Mucosa of descending colon (tissue), 3 donors: ENCODE measurements around the gene IGF2R. TPM values are rescaled to one million over a fixed set of nuclear protein-coding genes. Genes with fewer than 3 reads are reported as not detected.
A peak's percentile ranks its signal among the peaks of the same experiment; 100 is the strongest.

Experiments
- ATAC-seq: fragments of 200-7000 bp; cut with Tn5 transposase; one replicate; pipeline ENCODE4 v1.9.1; 2020; ENCODE audit warnings: mild to moderate bottlenecking, moderate library complexity
- DNase-seq, 3 donors: peaks; one replicate each; pipeline ENCODE4 v3.0.0-alpha.2; 2020
- H3K36me3 ChIP-seq: fragments of 200-600 bp; one replicate; pipeline ENCODE4 v1.8.0; 2021; ENCODE audit warnings: low read depth, mild to moderate bottlenecking
- H3K4me1 ChIP-seq: fragments of 200-600 bp; one replicate; pipeline ENCODE4 v1.8.0; 2021; ENCODE audit warnings: low read depth, mild to moderate bottlenecking
- H3K4me3 ChIP-seq: fragments of 200-600 bp; one replicate; pipeline ENCODE4 v1.8.0; 2021; ENCODE audit warnings: mild to moderate bottlenecking
- H3K9me3 ChIP-seq: fragments of 200-600 bp; one replicate; pipeline ENCODE4 v1.8.0; 2021; ENCODE audit warnings: mild to moderate bottlenecking
- intact Hi-C, 2 donors: fragments of 100-400 bp; cut with DNase I in 1 of 2; cut with micrococcal nuclease in 1 of 2; formaldehyde crosslinking; loops; one replicate each; pipeline versions ENCODE4 v1.11.0 to v1.11.1; 2022; cut with DNase I, micrococcal nuclease
- total RNA-seq, 3 donors: library from RNA; stranded (reverse); fragmentation: NEBNext Ultra II Directional in 2 of 3; extraction: Animal tissue kit (Norgen Biotek cat#: 25700) in 2 of 3; gene quantifications; one replicate each; pipeline versions ENCODE4 v1.2.1 to v1.2.4, GENCODE V29; 2021 to 2023
- TF ChIP-seq, protein P1 (sequence below): fragments of 200-600 bp; IDR thresholded peaks from one replicate; pipeline ENCODE4 v1.8.0; 2022; ENCODE audit warnings: antibody characterized with exemption, mild to moderate bottlenecking
- donor health status: DM: no; HTN: no; CAD: no; lungs with moderate emphysema.
- donor health status: DM: no; HTN: no; CAD: no.
- donor health status: DM: no; HTN: yes; CAD: no.

Gene IGF2R
- total RNA-seq, 3 donors from 2014 or later = 97.7 to 112 (median 101) TPM

DNA sequence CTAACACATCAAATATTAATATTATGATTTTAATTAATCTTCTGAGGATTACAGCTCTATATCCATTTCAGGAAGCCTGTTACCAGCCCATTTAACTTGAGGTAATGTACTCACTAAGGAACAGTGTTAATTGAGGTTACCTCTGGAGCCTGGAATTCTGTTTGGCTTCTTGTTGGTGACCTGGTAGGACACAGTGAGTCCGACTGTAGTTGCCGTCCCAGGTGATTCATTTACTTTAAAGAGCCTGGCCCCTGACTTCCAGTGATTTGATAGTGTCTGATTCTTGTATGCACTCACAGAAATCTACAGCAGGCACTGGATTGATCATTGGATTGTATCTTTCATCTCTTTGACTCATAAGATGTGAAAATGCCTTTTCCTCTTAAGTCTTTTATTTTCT is 34.0 kb downstream of the IGF2R start:
- Histone ChIP-seq H3K4me3 (no peak overlapping the region), H3K4me1 (no peaks in the 10 kb centered on the region), H3K36me3 (no peaks in the 10 kb centered on the region), H3K9me3 (peaks cover 3% of the 10 kb centered on the region)
- intact Hi-C loops = no loop called here
- TF ChIP-seq, protein P1, sequence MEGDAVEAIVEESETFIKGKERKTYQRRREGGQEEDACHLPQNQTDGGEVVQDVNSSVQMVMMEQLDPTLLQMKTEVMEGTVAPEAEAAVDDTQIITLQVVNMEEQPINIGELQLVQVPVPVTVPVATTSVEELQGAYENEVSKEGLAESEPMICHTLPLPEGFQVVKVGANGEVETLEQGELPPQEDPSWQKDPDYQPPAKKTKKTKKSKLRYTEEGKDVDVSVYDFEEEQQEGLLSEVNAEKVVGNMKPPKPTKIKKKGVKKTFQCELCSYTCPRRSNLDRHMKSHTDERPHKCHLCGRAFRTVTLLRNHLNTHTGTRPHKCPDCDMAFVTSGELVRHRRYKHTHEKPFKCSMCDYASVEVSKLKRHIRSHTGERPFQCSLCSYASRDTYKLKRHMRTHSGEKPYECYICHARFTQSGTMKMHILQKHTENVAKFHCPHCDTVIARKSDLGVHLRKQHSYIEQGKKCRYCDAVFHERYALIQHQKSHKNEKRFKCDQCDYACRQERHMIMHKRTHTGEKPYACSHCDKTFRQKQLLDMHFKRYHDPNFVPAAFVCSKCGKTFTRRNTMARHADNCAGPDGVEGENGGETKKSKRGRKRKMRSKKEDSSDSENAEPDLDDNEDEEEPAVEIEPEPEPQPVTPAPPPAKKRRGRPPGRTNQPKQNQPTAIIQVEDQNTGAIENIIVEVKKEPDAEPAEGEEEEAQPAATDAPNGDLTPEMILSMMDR = no peak
- ATAC-seq (no peak), DNase-seq (no peak)

DNA sequence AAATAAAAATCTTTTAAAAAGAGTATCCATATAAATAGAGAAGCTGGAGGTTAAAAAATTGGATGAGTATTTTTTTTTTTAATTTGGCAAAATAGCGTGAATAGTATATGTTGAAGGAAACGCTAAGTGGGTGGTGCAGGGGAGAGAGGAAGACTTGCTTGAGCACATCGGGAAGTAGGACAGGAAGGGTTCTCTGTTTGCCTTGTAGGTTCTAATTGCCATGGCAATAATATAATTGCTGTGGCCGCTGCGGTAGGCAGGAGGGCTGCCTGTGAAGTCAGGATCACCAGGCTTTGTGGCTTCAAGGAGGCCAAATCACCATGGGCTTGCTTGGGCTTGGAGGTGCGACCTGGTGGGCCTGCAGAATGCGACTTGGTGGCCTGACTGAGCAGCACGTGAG is 35.1 kb downstream of the IGF2R start:
- peak; percentile 45 for ATAC-seq
- intact Hi-C loops = no loop called here

DNA sequence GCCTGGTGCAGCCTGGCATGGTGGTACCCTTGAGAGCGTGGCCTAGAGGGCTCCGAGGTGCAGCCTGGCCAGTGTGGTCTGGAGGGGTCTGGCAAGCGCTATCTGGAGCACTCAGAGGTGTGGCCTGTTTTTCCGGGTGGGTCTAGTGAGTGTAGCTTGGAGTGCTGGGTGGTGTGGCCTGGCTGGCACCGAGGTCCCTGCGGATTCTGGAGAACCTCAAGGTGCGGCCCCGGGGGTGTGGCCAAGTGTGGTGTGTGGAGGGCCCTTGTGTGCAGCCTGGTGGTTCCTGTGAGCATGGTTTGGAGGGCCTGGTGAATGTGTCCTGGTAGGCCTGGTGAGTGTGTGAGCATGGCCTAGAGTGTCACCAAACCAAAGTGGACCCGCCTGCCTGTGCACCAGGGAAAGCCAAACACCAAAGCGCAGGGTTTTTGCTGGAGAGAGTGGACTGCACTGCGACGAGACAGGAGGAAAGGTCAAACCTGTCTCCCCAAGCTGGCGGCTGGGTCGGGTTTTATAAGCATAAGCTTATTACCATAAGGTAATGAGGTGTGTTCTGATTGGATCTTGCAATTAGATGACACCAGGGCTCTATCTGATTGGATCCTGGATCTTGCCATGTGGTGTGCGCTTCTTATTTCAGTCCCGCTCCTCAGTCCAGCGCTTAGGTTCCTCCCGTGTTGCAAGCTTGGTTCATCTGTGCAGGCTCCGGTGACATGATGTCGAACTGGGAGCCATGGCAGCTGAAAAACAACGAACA is 35.7 kb downstream of the IGF2R start:
- no peaks in the 10 kb centered on the region for H3K4me1 ChIP-seq
- H3K4me3 ChIP-seq = no peak overlapping the region
- ATAC-seq (peak; percentile 26), DNase-seq (no peak)
- peaks cover 3% of the 10 kb centered on the region for H3K9me3 ChIP-seq
- intact Hi-C loops = no loop called here
- TF ChIP-seq, protein P1 = no peak
- H3K36me3 ChIP-seq = no peaks in the 10 kb centered on the region

More for the DNA sequence above, 35.1 kb downstream of the IGF2R start:
- Histone ChIP-seq H3K4me3 (no peak overlapping the region), H3K9me3 (peaks cover 3% of the 10 kb centered on the region), H3K36me3 (no peaks in the 10 kb centered on the region), H3K4me1 (no peaks in the 10 kb centered on the region)
- no peak for DNase-seq
- TF ChIP-seq, protein P1 = no peak

DNA sequence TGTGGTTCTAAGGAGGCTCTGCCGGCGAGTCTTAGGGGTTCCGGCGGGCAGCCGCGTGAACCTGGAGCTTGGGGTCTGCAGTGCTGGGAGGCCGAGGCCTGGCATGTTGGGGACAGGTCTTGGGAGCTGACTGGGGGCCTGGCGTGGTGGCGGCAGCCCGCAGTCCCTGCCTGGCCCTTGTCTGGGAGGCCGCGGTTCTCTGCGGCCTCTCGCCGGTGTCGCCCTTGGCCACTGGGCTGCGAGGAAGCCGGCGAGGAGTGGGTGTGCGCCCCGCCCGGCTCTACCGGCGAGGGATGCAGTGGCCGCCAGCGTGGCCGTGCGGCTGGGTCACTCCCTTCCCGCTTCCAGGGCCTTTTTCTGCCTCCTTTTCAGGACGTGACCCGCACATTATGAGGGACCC is 36.3 kb downstream of the IGF2R start:
- no peak for DNase-seq
- Histone ChIP-seq H3K4me3 (no peak overlapping the region), H3K36me3 (no peaks in the 10 kb centered on the region), H3K9me3 (peaks cover 3% of the 10 kb centered on the region), H3K4me1 (no peaks in the 10 kb centered on the region)
- TF ChIP-seq, protein P1 = no peak
- intact Hi-C loops = no loop called here
- no peak for ATAC-seq

DNA sequence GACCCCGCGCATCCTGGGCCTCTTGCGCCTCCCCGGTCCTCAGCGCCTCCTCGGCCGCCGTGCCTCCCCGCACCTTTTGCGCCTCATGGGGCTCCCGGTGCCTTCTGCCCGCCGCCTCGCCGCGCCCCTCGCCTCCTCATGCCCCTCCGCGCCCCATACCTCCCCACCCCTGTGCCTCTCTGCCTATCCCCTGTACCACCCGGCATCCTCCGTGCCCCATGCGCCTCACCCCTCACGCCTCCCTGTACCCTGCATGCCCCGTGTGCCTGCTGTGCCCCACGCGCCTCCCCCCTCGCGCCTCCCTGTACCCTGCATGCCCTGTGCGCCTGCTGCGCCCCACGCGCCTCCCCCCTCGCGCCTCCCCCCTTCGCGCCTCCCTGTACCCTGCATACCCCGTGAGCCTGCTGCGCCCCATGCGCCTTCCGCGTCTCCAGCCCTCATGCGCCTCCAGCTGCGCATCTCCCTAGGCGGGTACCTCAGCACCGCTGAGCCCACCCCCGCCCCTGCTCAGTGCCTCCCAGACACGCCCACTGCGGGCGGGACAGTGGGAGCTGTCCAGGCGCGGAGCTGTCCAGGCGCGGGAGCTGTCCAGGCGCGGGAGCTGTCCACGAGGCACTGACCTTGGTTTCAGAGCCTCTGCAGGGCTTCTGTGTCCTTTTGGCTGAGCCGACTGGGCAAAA is 37.1 kb downstream of the IGF2R start:
- DNase-seq (peak in 1 of 3 donors; percentile 55), ATAC-seq (peak; percentile 38)
- intact Hi-C loops = no loop called here
- Histone ChIP-seq H3K4me1 (no peaks in the 10 kb centered on the region), H3K4me3 (no peak overlapping the region), H3K9me3 (peaks cover 3% of the 10 kb centered on the region), H3K36me3 (no peaks in the 10 kb centered on the region)
- TF ChIP-seq, protein P1 = no peak
